Nephron (organoid): Measurements from ENCODE around the gene PLK3.
A peak's percentile ranks its signal among the peaks of the same experiment; 100 is the strongest.
"Not testable (repeated sequence)": the region's sequence is repeated elsewhere in the genome, so short reads cannot be mapped to it uniquely, and the experiment has no call there.

Experiments used
- H3K27ac Mint-ChIP-seq, 3 experiments: 2 replicates each; pipeline ENCODE4 v1.8.0; 2020; ENCODE audit warnings: mixed read lengths in 3 of 3, mild to moderate bottlenecking in 2 of 3, moderate library complexity in 1 of 3
- H3K27me3 Mint-ChIP-seq: 2 replicates; pipeline ENCODE4 v1.8.0; 2021; ENCODE audit warnings: low read depth, mild to moderate bottlenecking, moderate library complexity, mixed read lengths
- H3K36me3 Mint-ChIP-seq: 2 replicates; pipeline ENCODE4 v1.8.0; 2020; ENCODE audit warnings: low read depth, mixed read lengths
- H3K4me1 Mint-ChIP-seq: 2 replicates; pipeline ENCODE4 v1.8.0; 2020; ENCODE audit warnings: mixed read lengths
- H3K4me3 Mint-ChIP-seq, 3 experiments: 2 replicates each; pipeline ENCODE4 v1.8.0; 2020; ENCODE audit warnings: mild to moderate bottlenecking in 3 of 3, mixed read lengths in 3 of 3, moderate library complexity in 2 of 3
- H3K9me3 Mint-ChIP-seq: 2 replicates; pipeline ENCODE4 v1.8.0; 2020; ENCODE audit warnings: mixed read lengths
- TF ChIP-seq, protein P1 (sequence below), 3 experiments: fragments of 200-600 bp; sonication (generic); IDR thresholded peaks; one replicate each; pipeline ENCODE4 v1.5.0; 2021; ENCODE audit warnings: antibody characterized with exemption in 3 of 3; ENCODE audit not compliant: unreplicated experiment in 3 of 3

Gene PLK3

DNA sequence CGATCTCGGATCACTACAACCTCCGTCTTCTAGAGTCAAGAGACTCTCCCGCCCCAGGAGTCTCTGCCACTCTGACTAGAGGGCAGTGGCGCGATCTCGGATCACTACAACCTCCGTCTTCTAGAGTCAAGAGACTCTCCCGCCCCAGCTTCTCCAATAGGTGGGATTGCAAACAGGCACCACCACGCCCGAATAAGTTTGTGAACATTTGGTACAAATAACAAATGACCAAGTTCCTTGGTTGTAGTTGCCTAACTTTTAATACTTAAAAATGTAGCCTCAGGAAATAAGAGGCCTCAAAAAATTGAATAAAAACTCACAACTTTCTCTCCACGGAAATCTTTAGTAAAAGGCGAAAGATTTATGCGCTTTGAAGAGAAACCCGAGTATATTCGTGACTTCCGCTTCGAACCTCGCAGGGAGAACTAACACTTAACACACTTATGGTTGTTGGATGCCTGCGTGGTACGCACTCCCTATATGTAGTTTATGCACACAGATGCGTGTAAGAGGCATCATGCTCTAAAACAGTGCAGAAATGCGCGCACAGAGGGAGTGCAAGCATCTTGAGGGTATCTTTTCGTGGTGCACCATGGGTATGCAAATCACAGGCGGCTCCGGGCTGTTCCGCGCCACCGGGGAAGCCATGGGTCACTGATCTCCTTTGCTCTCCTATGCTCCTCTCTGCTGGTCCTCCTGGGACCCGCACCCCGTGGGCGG lies 19.6 kb downstream of the PLK3 start:
- peak overlapping the region; percentile 100 for H3K27ac Mint-ChIP-seq
- H3K9me3 Mint-ChIP-seq = no peaks in the 10 kb centered on the region
- TF ChIP-seq, protein P1, sequence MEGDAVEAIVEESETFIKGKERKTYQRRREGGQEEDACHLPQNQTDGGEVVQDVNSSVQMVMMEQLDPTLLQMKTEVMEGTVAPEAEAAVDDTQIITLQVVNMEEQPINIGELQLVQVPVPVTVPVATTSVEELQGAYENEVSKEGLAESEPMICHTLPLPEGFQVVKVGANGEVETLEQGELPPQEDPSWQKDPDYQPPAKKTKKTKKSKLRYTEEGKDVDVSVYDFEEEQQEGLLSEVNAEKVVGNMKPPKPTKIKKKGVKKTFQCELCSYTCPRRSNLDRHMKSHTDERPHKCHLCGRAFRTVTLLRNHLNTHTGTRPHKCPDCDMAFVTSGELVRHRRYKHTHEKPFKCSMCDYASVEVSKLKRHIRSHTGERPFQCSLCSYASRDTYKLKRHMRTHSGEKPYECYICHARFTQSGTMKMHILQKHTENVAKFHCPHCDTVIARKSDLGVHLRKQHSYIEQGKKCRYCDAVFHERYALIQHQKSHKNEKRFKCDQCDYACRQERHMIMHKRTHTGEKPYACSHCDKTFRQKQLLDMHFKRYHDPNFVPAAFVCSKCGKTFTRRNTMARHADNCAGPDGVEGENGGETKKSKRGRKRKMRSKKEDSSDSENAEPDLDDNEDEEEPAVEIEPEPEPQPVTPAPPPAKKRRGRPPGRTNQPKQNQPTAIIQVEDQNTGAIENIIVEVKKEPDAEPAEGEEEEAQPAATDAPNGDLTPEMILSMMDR (IDR thresholded peaks at IDR 0.05; ENCODE audit: unreplicated experiment in 3 of 3) = no peak
- peaks cover 11% of the 10 kb centered on the region for H3K36me3 Mint-ChIP-seq
- peaks cover 36% of the 10 kb centered on the region for H3K4me1 Mint-ChIP-seq
- H3K27me3 Mint-ChIP-seq = peaks cover 4% of the 10 kb centered on the region
- H3K4me3 Mint-ChIP-seq = peak overlapping the region; percentile 87 to 90 (median 88)

DNA sequence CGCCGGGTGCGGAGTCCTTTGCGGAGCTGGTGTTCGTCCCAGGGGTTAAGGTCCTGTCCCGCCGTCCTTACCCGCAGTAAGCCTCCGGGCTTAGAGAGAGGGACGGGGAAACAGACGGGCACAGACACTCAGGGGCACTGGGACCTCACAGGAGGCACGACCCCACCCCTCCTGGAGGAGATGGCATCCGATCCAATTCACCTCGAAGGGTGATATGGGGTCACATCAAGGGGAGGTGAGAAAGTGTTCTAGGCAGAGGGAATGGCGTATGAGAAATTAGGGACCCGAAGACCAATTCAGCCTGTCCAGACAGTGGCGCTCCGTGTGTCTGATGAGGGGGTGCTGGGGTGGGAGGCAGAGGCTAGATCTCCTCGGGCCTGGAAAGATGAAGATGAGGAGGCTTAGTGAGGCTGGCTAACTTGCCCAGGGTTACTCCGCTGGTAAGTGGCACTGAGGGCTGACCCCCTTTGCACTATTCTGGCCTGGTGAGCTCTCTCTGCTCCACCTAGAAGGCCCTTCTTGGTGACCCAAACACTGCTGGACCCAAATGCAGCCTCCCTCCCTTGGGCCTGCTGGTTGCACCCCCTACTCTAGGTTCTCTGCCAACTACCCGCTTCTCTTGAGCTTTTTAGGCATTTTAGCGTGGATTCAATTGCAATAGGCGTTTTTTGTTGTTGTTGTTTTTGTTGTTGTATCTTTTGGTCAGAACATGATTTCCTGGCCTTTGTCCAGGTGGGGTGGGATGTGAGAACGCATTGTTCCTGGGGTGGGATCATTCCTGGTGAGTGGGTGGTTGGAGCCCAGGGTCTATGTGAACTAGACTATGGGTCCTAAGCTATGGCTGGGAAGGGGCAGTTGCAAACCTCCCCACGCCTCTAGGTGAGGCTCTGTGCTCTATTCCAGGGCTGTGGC lies 20.4 kb downstream of the PLK3 start:
- peaks cover 3% of the 10 kb centered on the region for H3K36me3 Mint-ChIP-seq
- H3K27ac Mint-ChIP-seq = peak overlapping the region; percentile 100
- H3K4me1 Mint-ChIP-seq = peaks cover 29% of the 10 kb centered on the region
- no peaks in the 10 kb centered on the region for H3K9me3 Mint-ChIP-seq
- H3K27me3 Mint-ChIP-seq = peaks cover 4% of the 10 kb centered on the region
- peak overlapping the region; percentile 87 to 90 (median 88) for H3K4me3 Mint-ChIP-seq
- TF ChIP-seq, protein P1 (IDR thresholded peaks at IDR 0.05; ENCODE audit: unreplicated experiment in 3 of 3) = no peak

DNA sequence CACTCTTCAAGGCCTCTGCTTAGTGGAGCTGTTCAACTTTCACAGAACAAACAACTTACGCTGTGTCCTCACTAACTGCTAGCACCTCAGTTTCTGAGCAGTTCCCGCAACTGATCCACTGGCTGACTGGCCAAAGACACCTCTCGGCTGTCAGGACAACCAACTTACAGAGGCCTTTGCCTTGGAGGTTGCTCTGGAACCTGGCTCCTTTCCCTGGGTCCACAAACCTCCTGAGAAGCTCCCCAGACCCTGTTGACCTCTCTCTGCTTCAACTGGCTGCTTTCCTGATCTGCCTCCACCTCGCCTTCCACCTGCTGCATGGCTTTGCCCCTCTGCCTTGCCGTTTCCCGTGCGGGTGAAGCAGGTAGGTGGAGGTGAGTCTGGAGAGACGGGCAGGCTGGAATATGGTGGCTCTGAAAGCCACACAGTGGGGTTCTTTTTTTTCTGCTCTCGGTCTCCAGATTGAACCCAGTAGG lies 21.1 kb downstream of the PLK3 start:
- TF ChIP-seq, protein P1 (IDR thresholded peaks at IDR 0.05; ENCODE audit: unreplicated experiment in 3 of 3) = no peak
- Mint-ChIP-seq H3K9me3 (no peaks in the 10 kb centered on the region), H3K27me3 (peaks cover 4% of the 10 kb centered on the region), H3K4me3 (peak overlapping the region; percentile 87 to 90 (median 88)), H3K36me3 (no peaks in the 10 kb centered on the region), H3K4me1 (peaks cover 29% of the 10 kb centered on the region), H3K27ac (peak overlapping the region; percentile 100)

DNA sequence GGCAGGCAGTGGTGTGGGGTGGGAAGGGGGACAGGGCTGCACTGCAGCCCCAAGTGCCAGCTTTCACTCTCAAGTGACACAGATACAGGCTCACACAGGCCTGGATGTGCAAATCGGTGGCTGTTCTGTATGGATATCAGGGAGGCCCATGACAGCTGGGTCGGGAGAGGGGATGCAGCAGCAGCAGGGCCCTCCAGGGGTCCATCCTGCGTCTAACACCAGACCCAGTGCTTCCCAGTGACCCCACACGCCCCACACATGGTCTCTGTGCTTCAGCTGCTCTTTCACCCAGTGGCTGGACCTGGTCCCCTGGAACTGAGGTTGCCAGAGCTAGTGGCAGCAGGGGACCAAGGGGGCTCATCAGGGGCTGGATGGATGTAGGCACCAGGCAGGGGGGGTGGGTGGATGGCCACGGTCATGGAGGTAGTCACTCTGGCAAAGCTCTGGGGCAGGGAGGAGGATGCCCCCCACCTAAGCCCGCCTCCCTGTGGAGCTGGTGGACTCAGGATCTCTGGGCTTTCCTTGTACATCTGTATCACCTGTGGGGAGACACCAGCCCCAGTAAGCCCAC lies 22.0 kb downstream of the PLK3 start:
- no peaks in the 10 kb centered on the region for H3K9me3 Mint-ChIP-seq
- H3K27me3 Mint-ChIP-seq = peaks cover 4% of the 10 kb centered on the region
- TF ChIP-seq, protein P1 (IDR thresholded peaks at IDR 0.05; ENCODE audit: unreplicated experiment in 3 of 3) = no peak
- no peak overlapping the region for H3K4me3 Mint-ChIP-seq
- H3K4me1 Mint-ChIP-seq = peaks cover 29% of the 10 kb centered on the region
- peak overlapping the region in 1 of 3 experiments; percentile 100 for H3K27ac Mint-ChIP-seq
- no peaks in the 10 kb centered on the region for H3K36me3 Mint-ChIP-seq

DNA sequence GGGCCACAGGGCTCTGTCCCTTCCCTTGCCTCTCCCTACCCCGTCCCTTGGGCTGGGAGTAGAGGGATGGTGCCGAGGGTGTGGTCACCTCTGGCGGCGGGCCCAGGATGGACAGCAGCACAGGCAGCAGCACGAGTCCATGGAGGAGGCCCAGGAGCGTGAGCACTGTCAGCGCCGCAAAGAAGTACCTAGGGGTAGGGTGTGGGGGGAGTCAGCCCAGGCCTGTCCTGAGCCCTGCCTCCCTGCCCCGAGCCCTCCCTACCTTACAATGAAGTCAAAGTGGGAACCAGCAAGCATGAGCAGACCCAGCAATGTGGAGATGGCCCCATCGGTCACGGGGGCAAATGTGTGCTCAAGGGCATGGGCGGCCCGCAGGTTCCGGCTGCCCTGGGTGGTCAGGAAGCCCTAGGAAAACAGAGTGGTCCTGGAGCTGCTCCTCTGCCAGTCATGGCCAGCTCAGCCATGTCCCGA lies 22.8 kb downstream of the PLK3 start:
- no peaks in the 10 kb centered on the region for H3K36me3 Mint-ChIP-seq
- no peaks in the 10 kb centered on the region for H3K9me3 Mint-ChIP-seq
- H3K27me3 Mint-ChIP-seq = peaks cover 2% of the 10 kb centered on the region
- H3K4me1 Mint-ChIP-seq = peaks cover 27% of the 10 kb centered on the region
- no peak overlapping the region for H3K27ac Mint-ChIP-seq
- TF ChIP-seq, protein P1 (IDR thresholded peaks at IDR 0.05; ENCODE audit: unreplicated experiment in 3 of 3) = no peak
- no peak overlapping the region for H3K4me3 Mint-ChIP-seq

DNA sequence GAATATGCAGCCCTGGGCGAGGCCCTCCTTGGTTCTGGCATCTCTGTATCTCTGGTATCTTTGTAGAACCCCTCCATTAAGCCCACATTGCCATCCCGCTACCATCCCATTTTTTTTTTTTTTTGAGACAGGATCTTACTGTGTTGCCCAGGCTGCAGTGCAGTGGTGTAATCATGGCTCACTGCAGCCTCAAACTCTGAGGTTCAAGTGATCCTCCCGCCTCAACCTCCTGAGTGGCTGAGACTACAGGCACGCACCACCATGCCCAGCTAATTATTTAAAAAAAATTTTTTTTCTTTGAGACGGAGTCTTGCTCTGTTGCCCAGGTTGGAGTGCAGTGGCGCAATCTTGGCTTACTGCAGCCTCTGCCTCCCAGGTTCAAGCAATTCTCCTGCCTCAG lies 24.2 kb downstream of the PLK3 start:
- H3K27ac Mint-ChIP-seq, H3K4me3 Mint-ChIP-seq, H3K9me3 Mint-ChIP-seq, H3K27me3 Mint-ChIP-seq, H3K36me3 Mint-ChIP-seq: not testable (repeated sequence)
- H3K4me1 Mint-ChIP-seq = peaks cover 21% of the 10 kb centered on the region
